NOMO-1 (cell line): Measurements from ENCODE around the gene TCERG1L.

ENCODE experiments used
- DNase-seq, 2 experiments: peaks; one replicate each; lab custom pipeline; 2025; ENCODE audit not compliant: unreplicated experiment in 2 of 2; lab: John Stamatoyannopoulos, UW

Gene TCERG1L

DNA sequence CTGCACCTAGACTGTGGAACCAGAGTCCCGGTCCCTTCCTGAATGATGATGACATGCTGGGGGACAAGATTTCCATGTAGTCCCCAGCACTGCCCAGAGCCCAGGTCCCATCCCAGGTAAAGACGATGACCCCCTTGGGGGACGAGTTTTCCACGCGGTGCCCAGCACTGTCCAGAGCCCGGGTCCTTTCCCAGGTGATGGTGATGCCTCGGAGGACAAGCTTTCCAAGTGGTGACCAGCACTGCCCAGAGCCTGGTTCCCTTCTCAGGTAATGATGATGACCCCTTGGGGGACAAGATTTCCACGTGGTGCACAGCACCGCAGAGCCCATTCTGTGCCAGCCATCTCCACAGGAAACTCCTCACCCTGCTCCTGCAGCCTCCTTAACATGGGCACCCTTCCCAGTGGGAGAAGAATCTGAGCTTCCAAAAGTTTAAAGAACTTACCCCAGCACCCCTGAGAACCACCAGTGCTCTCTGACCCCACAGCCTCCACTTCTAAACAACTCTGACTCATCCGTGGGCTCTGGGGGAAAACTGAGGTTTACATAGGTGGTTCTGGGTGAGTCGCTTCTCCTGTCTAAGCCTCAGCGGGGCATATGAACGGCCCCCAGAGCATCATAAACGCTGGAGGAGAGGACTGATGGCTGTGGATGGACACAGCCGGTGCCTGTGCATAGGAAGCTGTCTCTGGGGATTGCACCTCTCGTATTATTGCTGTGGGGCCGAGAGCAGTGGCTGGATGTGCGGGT is 233.2 kb downstream of the TCERG1L start:
- no peak for DNase-seq

DNA sequence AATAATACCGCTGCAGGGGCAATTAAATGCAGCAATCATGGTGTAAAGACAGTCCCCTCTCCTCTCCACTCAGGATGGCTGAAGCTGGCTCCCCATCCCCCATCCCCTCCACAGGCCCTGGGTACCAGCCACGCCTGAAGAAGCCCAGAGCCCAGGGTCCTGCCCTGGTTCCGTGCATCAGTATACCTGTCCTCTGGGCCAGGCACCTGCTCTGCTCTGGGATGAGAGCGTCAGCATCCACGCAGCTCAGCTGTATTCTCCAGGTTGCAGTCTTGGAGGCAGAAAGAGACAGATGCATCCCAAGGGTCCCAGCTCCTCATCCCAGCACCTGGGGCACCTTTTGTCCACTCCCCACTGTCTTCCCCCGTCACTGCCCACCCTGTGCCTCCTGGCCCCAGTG is 233.8 kb downstream of the TCERG1L start:
- no peak for DNase-seq

DNA sequence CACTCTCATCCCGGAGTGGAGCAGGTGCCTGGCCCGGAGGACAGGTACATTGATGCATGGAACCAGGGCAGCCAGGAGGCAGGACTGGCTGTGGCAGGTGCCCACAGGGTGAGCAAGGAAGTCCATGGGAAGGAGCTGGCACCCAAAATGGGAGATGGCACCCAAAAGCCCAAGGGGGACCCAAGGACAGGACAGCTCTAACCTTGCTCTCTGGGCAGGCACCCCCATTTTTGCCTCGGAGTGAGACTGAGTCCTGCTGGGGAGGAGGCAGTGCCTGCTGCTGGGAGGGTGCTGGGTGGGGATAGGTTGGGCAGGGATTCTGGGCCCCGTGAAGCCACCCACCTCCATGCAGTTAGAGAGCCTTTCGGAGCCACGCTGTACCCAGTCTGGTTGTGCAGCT is 234.5 kb downstream of the TCERG1L start:
- DNase-seq = no peak

DNA sequence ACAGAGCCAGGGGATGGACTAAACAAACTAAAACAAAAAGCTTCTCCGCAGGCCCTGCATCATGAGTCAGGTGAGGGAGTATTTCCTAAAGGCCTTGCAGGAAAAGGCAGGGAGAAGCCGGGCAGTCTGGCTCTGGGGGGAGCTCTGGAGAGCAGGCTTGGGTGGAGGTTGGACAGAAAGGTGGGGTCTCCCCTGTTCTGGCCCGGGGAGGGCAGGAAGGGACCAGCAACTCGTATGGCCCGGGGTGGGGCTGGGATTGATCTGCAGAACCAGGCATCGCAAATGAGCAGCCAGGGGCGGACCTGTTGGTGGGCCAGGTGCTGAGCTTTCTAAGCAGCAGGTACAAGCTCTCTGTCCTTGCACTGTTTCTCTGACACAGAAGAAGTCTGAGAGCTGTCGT is 235.2 kb downstream of the TCERG1L start:
- DNase-seq = no peak

DNA sequence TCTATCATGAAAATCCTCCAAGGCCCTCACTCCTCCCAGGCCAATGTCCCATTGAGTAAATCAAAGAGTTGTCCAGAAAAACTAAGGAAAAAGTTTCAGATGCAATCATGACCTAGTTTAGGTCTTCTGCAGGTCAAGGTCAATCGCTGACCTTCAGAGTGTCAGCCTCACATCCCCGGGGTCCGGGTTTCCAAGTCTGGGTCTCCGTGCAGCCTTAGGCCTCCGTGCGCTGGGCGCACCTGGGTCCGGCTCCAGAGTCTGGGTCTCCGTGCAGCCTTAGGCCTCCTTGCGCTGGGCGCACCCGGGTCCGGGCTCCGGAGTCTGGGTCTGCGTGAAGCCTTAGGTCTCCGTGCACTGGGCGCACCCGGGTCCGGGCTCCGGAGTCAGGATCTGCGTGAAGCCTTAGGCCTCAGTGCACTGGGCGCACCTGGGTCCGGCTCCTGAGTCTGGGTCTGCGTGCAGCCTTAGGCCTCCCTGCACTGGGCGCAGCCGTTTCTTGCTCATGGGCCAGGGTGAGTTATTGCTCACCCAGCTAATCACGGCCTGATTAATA is 236.2 kb downstream of the TCERG1L start:
- DNase-seq = no peak

DNA sequence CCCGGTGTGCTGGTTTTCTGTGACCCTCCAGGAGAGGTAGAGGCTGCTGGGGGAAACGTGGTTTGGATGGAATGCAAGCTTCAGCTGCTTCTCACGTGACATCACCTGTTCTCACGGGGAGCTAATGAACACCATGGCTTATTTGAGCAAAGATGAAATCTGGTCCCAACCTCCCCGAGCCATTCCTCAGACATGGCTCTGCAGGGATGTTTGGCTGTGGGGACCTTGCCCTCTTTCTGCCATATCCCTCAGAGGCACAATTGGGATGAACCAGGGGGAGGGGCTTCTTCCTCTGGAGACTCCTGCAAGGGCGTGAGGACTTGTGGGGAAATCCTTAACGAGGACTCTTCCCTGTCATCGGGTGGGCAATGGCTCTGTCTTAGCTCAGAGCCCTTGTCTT is 236.8 kb downstream of the TCERG1L start:
- no peak for DNase-seq

- no peak for DNase-seq
These were observed 238.0 kb downstream of the TCERG1L start for GRCh38 chr10:131073469-131074035.

- DNase-seq = no peak
These were observed 238.7 kb downstream of the TCERG1L start for GRCh38 chr10:131072651-131073468.

DNA sequence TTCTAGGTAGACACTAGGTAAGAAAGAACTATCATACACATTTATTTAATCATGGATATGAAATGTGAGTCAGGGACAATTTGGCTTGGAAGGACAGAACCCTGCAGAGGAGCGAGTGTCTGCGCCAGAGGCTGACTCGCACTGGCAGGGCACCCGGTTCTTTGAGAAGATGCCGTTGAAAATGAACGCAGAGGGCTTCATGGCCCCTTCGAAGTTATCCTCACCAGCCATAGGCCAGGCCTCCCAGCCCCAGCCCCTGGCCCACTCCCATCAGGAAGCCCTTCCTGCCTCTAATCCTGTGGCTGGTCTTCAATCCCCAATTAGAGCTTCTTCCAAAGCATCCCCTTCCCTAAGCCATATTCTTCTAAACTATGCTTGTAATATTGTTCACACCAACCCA is 239.8 kb downstream of the TCERG1L start:
- no peak for DNase-seq

DNA sequence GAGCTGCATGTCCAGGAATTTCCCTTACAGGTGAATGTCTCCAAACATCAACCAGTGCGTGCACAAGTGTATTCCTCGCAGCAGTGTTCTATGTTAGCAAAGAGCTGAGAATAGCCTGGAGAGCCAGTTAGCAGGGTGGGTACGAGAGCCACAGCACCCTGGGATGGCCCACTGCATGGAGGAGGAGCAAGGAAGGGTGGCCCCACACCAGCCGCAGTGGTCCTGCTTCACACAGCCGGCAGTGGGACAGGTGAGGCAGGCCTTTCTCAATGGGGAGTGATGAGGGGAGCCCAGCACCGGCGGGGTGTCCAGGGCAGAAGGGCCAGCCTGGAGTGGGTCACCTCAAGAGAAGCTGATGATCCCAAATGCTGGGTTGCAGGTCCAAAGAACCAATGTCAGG is 240.7 kb downstream of the TCERG1L start:
- DNase-seq = no peak

GRCh38 chr10:131068760-131069159 is 242.8 kb downstream of the TCERG1L start:
- DNase-seq = no peak

DNA sequence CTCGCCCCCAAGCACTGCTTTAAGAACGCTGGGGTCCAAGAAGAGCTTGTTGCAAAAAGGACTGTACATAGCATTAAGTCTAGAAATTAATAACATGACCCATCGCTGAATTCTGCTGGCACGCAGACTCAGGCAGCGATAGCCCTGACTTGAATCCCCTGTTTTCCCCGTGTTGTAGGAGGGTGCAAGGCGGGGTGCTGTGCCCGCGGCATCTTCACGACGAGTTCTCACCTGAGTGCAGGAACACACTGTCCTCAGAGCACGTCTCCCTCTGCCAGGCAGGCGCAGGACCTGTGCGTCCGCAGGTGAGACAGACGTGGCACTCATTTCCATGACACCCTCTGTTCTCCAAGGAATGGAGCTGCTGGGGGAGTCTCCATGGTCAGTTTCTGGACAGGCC is 243.2 kb downstream of the TCERG1L start:
- no peak for DNase-seq

DNA sequence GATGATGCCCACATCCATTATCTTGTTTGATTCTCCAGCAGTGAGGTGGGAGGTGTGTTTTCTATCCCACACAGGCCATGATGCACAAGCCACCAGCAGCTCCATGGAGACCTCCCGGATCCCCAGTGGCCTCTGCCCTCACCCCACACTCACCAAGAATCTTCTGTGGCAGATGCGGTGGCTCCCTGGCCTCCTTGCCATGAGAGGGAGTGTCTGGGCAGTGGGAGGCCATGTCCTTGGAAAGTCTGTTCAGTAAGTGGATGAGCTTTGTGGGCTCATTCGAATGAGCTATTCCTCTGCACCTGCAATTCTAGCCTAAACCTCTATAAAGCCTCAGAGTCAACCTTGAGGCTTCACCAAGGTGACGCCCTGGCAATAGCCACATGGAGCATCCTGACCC is 243.8 kb downstream of the TCERG1L start:
- no peak for DNase-seq

DNA sequence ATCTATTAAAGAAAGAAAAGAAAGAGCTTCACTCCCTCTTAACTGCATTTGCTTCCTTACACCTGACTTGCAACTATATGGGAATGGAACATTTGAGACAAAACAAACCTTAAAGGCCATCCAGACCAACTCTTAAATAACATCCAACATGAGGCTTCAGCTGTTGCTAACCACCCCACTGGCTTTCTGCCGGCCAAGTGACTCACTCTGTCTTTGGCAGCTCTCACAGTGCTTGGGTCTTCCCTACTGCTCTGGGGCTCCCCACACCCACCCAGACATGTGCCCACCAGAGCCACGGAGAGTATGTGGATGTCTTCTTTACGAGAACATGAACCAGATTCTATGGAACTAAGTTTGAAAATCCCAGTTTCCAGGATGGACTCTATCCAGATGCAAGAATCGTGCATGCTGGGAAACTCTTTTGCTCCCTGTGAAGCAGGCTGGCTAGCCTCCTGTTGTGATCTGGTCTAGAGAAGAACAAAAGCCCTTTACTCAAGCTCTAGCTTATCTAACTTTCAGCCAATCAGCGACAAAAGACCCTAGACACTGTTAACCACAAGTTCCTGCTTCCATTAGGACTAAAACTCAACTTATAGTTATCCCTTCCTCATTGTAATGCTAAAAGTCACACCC is 245.7 kb downstream of the TCERG1L start:
- no peak for DNase-seq

- DNase-seq = no peak
These were observed 248.2 kb downstream of the TCERG1L start for GRCh38 chr10:131063311-131063710.

GRCh38 chr10:131062621-131063260 is 248.8 kb downstream of the TCERG1L start:
- no peak for DNase-seq

- DNase-seq = no peak
These were observed 250.3 kb downstream of the TCERG1L start for GRCh38 chr10:131061216-131061615.

- DNase-seq = no peak
These were observed 251.6 kb downstream of the TCERG1L start for GRCh38 chr10:131059881-131060280.

DNA sequence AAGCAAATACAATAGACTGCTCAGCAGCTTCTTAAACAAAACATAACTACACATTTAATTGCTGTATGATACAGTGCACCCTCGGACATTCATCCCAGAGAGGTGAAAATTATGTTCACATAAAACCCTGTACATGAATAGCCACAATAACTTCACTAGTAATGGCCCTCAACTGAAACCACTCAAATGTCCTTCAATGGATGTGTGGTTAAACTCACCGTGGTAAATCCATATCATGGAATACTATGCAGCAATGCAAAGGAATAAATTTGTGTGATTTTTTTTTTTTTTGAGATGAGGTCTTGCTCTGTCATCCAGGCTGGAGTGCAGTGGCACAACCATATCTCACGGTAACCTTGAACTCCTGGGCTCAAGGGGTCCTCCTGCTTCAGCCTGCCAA is 252.7 kb downstream of the TCERG1L start:
- no peak for DNase-seq

DNA sequence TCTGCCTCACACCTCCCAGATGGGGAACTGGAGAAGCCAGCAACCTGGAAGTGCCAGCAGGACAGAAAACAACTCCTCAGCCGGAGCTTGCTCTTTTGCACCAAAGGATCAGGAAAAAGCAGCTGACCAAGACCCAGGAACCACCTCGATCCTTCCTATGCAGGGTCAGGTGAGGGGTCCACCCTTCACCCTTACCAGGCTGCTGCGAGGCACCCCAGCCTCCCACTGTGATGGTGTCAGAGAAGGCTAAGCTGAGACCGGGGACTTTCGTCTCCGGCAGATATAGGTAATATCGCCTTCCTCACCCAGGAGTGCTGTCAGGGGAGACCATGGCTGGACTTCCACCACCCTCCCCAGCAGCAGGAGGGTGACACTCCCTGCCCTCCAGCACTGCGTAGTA is 254.7 kb downstream of the TCERG1L start:
- DNase-seq = no peak
